Activated CD4-positive, alpha-beta T cell treated with anti-CD3 and anti-CD28 coated beads, Interleukin-2, Interleukin-6, amounts not matched to agents 100 ng/mL and 50 ng/mL, durations not matched to agents 16 hours and 8 hours (primary cell): ENCODE data around the gene IPO8.
"Not testable (repeated sequence)": the region's sequence is repeated elsewhere in the genome, so short reads cannot be mapped to it uniquely, and the experiment has no call there.

Experiments
- DNase-seq: peaks from one replicate; pipeline ENCODE4 v3.0.0-alpha.2; 2020

The IPO8 gene

GRCh38 chr12:30602678-30603077 is 93.0 kb downstream of the IPO8 start:
- DNase-seq, result no peak

- DNase-seq, result no peak
Measured at GRCh38 chr12:30599608-30600007, 96.1 kb downstream of the IPO8 start.

- DNase-seq, result no peak
Measured at GRCh38 chr12:30598889-30599288, 96.8 kb downstream of the IPO8 start.

GRCh38 chr12:30595742-30596141 is 99.9 kb downstream of the IPO8 start:
- DNase-seq, result no peak

GRCh38 chr12:30594509-30594908 is 101.2 kb downstream of the IPO8 start:
- DNase-seq, result no peak

- DNase-seq, result not testable (repeated sequence)
Measured at GRCh38 chr12:30588572-30588971, 107.1 kb downstream of the IPO8 start.

- no peak for DNase-seq
Measured at GRCh38 chr12:30587782-30588181, 107.9 kb downstream of the IPO8 start.

- DNase-seq, result no peak
Measured at GRCh38 chr12:30585877-30586276, 109.8 kb downstream of the IPO8 start.

GRCh38 chr12:30582943-30583342 is 112.7 kb downstream of the IPO8 start:
- no peak for DNase-seq

- no peak for DNase-seq
Measured at GRCh38 chr12:30580344-30580743, 115.3 kb downstream of the IPO8 start.
